Heart left ventricle (tissue), 13 donors: ENCODE results near the gene OTOGL.

Experiments used
- CTCF ChIP-seq, 12 donors: fragments of 200-600 bp; sonication (generic) in 4 of 12; IDR thresholded peaks; one replicate each; pipeline versions ENCODE4 v1.5.0 to v1.8.0; 2018 to 2022; ENCODE audit warnings: antibody characterized with exemption in 12 of 12, mild to moderate bottlenecking in 5 of 12
- POLR2A ChIP-seq, 2 donors: fragments of 450-650 bp; IDR thresholded peaks; one replicate each; pipeline ENCODE4 v1.6.1; 2017; ENCODE audit warnings: antibody characterized with exemption in 2 of 2, mild to moderate bottlenecking in 2 of 2, moderate library complexity in 2 of 2
- donor health status: ischemic (EF 13 %, LVEDD 7.1; RV severe dilation, severe dysfunction).
- donor health status: DM: no; HTN: yes; CAD: no.
- donor health status: DM: no; HTN: no; CAD: no.
- donor health status: ischemic (EF 25% LVEDD 6.9; RV normal size, moderate dysfunction).
- donor health status: ischemic (EF 25% LVEDD 5.7; RV mildly dilated, moderate dysfunction).
- donor health status: ischemic (EF 35%, LVEDD 5.7; RV mildly dilated, moderate dysfunction).
- donor health status: nonischemic (EF 11% LVEDD 7.7; RV severe dilation, severe dysfunction).
- donor health status: DM: yes; HTN: yes; CAD: no.
- donor health status: PGD.
- donor health status: ischemic (EF 29% LVEDD 5.4; RV normal size, mild dysfunction).
- donor health status: nonischemic (EF 23%, LVEDD 6.1; RV moderate dilation, normal function).

GRCh38 chr12:80162177-80162576 is 62.8 kb downstream of the OTOGL start:
- TF ChIP-seq CTCF (IDR thresholded peaks at IDR 0.05) (no peak), POLR2A (IDR thresholded peaks at IDR 0.05) (no peak)
